Immature natural killer cell (primary cell): ENCODE data around the gene NUMB. TPM values are rescaled to one million over a fixed set of nuclear protein-coding genes. Genes with fewer than 3 reads are reported as not detected.
A peak's percentile ranks its signal among the peaks of the same experiment; 100 is the strongest.
"Not testable (repeated sequence)": the region's sequence is repeated elsewhere in the genome, so short reads cannot be mapped to it uniquely, and the experiment has no call there.

Experiments used
- DNase-seq, 3 donors: peaks; one replicate each; pipeline ENCODE4 v3.0.0; 2022; ENCODE audit warnings: mixed read lengths in 1 of 3
- H3K27ac Mint-ChIP-seq, 6 donors: one replicate each; pipeline ENCODE4 v1.8.0; 2020; ENCODE audit warnings: mixed read lengths in 6 of 6, mild to moderate bottlenecking in 5 of 6, inconsistent platforms in 4 of 6, moderate library complexity in 3 of 6
- H3K27me3 Mint-ChIP-seq, 3 donors: one replicate each; pipeline ENCODE4 v1.8.0; 2020 to 2021; ENCODE audit warnings: low read depth in 3 of 3, mild to moderate bottlenecking in 3 of 3, mixed read lengths in 3 of 3, moderate library complexity in 3 of 3, inconsistent platforms in 1 of 3
- H3K36me3 Mint-ChIP-seq, 3 donors: one replicate each; pipeline ENCODE4 v1.8.0; 2020; ENCODE audit warnings: mixed read lengths in 3 of 3, inconsistent platforms in 2 of 3, mild to moderate bottlenecking in 2 of 3
- H3K4me1 Mint-ChIP-seq, 2 donors: one replicate each; pipeline ENCODE4 v1.8.0; 2020; ENCODE audit warnings: inconsistent platforms in 2 of 2, mild to moderate bottlenecking in 2 of 2, mixed read lengths in 2 of 2, moderate library complexity in 1 of 2
- H3K4me3 Mint-ChIP-seq, 5 donors: one replicate each; pipeline ENCODE4 v1.8.0; 2020; ENCODE audit warnings: mild to moderate bottlenecking in 5 of 5, mixed read lengths in 5 of 5, inconsistent platforms in 3 of 5, moderate library complexity in 3 of 5
- H3K9me3 Mint-ChIP-seq, 6 donors: one replicate each; pipeline ENCODE4 v1.8.0; 2020; ENCODE audit warnings: mild to moderate bottlenecking in 6 of 6, mixed read lengths in 6 of 6, inconsistent platforms in 4 of 6, moderate library complexity in 3 of 6
- polyA plus RNA-seq, 3 donors: library from polyadenylated mRNA; unstranded; fragments of 300-500 nt; fragmentation: Illumina TruSeq; gene quantifications; one replicate each; pipeline ENCODE4 v1.2.3, GENCODE V29; 2021

Gene NUMB
- polyA plus RNA-seq, 3 donors from 2014 or later: 14.1 to 32.4 (median 17.7) TPM

DNA sequence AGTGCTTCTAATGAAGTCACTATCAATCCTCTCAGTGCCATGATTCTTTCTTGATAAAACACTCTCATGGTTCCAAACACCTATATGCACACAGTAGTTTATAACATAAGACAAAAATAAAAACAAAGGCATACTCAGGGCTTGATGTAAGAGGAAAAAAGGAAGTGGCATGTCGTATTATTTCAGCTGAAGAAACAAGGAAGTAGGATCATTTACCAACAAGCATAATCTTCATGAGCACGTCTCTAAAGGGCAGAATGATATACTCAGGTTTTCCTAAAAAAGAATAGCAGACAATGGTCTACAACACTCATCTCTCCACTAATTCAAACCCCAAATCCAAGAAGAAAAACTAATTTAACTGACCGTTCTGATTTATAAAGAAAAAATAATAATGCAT, 33.9 kb downstream of the NUMB start:
- Mint-ChIP-seq H3K27ac (peak overlapping the region in 3 of 6 donors; percentile 2 to 12 (median 7)), H3K4me1 (peaks cover 21 to 51% of the 10 kb centered on the region in 2 donors), H3K4me3 (no peak overlapping the region), H3K9me3 (no peaks in the 10 kb centered on the region), H3K36me3 (peaks cover 0 to 9% (median 3%) of the 10 kb centered on the region in 3 donors), H3K27me3 (peaks cover 0 to 1% (median 1%) of the 10 kb centered on the region in 3 donors)
- DNase-seq: no peak

DNA sequence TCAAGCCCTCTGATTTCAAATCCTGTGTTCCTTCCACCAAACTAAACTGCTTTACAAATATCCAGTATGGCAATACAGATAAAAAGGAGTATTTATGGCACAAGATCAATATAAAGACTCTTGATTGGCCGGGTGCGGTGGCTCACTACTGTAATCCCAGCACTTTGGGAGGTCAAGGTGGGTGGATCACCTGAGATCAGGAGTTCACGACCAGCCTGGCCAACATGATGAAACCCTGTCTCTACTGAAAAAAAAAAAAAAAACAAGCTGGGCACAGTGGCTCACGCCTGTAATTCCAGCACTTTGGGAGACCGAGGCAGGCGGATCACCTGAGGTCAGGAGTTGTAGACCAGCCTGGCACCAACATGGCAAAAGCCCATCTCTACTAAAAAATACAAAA, 35.3 kb downstream of the NUMB start:
- not testable (repeated sequence) for DNase-seq, H3K27me3 Mint-ChIP-seq, H3K4me3 Mint-ChIP-seq, H3K9me3 Mint-ChIP-seq, H3K36me3 Mint-ChIP-seq, H3K27ac Mint-ChIP-seq
- peaks cover 17 to 38% of the 10 kb centered on the region in 2 donors for H3K4me1 Mint-ChIP-seq

DNA sequence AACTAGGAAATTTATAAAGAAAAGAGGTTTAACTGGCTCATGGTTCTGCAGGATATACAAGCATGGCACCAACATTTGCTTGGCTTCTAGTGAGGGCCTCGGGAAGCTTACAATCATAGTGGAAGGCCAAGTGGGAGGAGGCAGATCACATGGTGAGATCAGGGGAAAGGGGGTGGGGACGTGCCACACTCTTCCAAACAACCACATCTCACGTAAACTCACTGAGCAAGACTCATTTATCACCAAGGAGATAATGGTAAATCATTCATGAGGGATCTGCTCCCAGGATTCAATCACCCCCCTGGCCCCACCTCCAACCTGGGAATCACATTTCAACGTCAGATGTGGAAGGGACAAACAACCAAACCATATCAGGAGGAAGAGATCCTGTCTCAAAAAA, 35.8 kb downstream of the NUMB start:
- H3K36me3 Mint-ChIP-seq: peaks cover 0 to 9% (median 3%) of the 10 kb centered on the region in 3 donors
- H3K9me3 Mint-ChIP-seq: no peaks in the 10 kb centered on the region
- peaks cover 16 to 32% of the 10 kb centered on the region in 2 donors for H3K4me1 Mint-ChIP-seq
- no peak overlapping the region for H3K4me3 Mint-ChIP-seq
- H3K27me3 Mint-ChIP-seq: peaks cover 0 to 1% (median 0%) of the 10 kb centered on the region in 3 donors
- H3K27ac Mint-ChIP-seq: no peak overlapping the region
- no peak for DNase-seq

GRCh38 chr14:73418227-73418626, 40.1 kb downstream of the NUMB start:
- Mint-ChIP-seq H3K36me3 (peaks cover 0 to 12% (median 3%) of the 10 kb centered on the region in 3 donors), H3K27me3 (peaks cover 0 to 1% (median 0%) of the 10 kb centered on the region in 3 donors), H3K27ac (no peak overlapping the region), H3K4me3 (no peak overlapping the region), H3K9me3 (no peaks in the 10 kb centered on the region), H3K4me1 (peaks cover 13 to 25% of the 10 kb centered on the region in 2 donors)
- no peak for DNase-seq

- not testable (repeated sequence) for H3K4me3 Mint-ChIP-seq, H3K27ac Mint-ChIP-seq, H3K9me3 Mint-ChIP-seq, H3K27me3 Mint-ChIP-seq, DNase-seq
- H3K36me3 Mint-ChIP-seq: peaks cover 4 to 15% (median 14%) of the 10 kb centered on the region in 3 donors
- H3K4me1 Mint-ChIP-seq: peaks cover 4 to 12% of the 10 kb centered on the region in 2 donors
Observed at GRCh38 chr14:73406248-73406647, 52.1 kb downstream of the NUMB start.

GRCh38 chr14:73403181-73403752, 55.1 kb downstream of the NUMB start:
- Mint-ChIP-seq H3K9me3 (no peaks in the 10 kb centered on the region), H3K27me3 (peaks cover 0 to 2% (median 0%) of the 10 kb centered on the region in 3 donors), H3K4me1 (peaks cover 6 to 19% of the 10 kb centered on the region in 2 donors), H3K36me3 (peaks cover 0 to 9% (median 8%) of the 10 kb centered on the region in 3 donors), H3K4me3 (no peak overlapping the region), H3K27ac (no peak overlapping the region)
- DNase-seq: no peak

DNA sequence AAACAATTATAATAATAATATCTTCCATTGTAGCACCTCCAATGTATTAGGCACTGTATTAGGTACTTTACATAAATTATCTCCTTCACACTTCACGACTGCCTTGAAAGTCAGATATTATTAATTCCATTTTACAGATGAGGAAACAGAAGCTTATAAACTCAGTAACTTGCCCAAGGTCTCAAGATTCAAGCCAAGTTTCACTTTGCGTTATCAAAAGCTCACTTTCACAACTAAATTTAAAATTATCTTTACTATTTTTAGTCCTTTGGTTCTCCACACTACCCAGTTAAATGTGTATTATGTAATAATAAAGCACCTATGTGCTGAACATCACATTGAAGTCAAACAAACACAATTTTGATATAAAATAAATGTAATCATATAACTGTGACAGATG, 55.8 kb downstream of the NUMB start:
- H3K27me3 Mint-ChIP-seq: peaks cover 0 to 1% (median 0%) of the 10 kb centered on the region in 3 donors
- peaks cover 6 to 19% of the 10 kb centered on the region in 2 donors for H3K4me1 Mint-ChIP-seq
- no peaks in the 10 kb centered on the region for H3K9me3 Mint-ChIP-seq
- H3K36me3 Mint-ChIP-seq: peaks cover 0 to 9% (median 7%) of the 10 kb centered on the region in 3 donors
- no peak for DNase-seq
- H3K27ac Mint-ChIP-seq: no peak overlapping the region
- H3K4me3 Mint-ChIP-seq: no peak overlapping the region

DNA sequence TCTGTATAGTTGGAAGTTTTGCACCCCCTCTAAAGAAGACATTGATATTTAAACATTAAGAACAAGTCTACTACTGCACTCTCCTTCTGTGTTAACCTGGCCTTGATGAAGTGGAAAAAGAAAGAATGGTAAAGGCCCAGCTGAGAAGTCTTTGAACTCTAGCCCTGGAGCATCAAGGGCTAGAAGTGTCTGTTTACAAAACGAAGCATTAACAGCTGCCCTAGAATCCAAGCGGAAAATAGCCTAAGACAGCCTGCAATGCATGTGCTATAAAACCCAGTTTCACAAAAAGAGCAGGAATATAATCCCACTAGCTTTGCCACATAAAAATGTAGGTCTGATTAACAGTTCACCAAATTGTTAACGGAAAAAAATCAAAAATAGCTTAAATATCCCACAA, 60.5 kb downstream of the NUMB start:
- Mint-ChIP-seq H3K36me3 (no peaks in the 10 kb centered on the region), H3K4me1 (peaks cover 8 to 19% of the 10 kb centered on the region in 2 donors), H3K4me3 (no peak overlapping the region), H3K9me3 (no peaks in the 10 kb centered on the region), H3K27me3 (peaks cover 0 to 4% (median 0%) of the 10 kb centered on the region in 3 donors), H3K27ac (no peak overlapping the region)
- DNase-seq: no peak

DNA sequence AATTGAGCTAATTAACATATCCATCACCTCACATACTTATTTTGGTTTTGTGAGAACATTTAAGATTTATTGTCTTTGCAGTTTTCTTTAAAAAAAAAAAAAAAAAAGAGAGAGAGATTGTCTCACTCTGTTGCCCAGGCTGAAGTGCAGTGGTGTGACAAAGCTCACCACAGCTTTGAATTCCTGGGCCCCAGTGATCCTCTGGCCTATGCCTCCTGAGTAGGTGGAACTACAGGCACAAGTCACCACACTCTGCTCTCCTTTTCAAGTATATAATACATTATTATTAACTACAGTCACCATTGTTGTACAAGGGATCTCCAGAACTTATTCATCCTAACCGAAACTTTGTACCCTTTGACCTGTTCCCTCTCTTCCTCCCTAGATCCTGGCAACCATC, 64.0 kb downstream of the NUMB start:
- DNase-seq: no peak
- Mint-ChIP-seq H3K27me3 (peaks cover 0 to 4% (median 0%) of the 10 kb centered on the region in 3 donors), H3K4me1 (peaks cover 13 to 14% of the 10 kb centered on the region in 2 donors), H3K27ac (no peak overlapping the region), H3K36me3 (peaks cover 0 to 4% (median 0%) of the 10 kb centered on the region in 3 donors), H3K9me3 (no peaks in the 10 kb centered on the region), H3K4me3 (no peak overlapping the region)

- H3K36me3 Mint-ChIP-seq: peaks cover 0 to 4% (median 0%) of the 10 kb centered on the region in 3 donors
- H3K27me3 Mint-ChIP-seq: peaks cover 0 to 4% (median 0%) of the 10 kb centered on the region in 3 donors
- H3K4me3 Mint-ChIP-seq: no peak overlapping the region
- H3K9me3 Mint-ChIP-seq: no peaks in the 10 kb centered on the region
- DNase-seq: no peak
- H3K4me1 Mint-ChIP-seq: peaks cover 13 to 14% of the 10 kb centered on the region in 2 donors
- H3K27ac Mint-ChIP-seq: no peak overlapping the region
Observed at GRCh38 chr14:73393375-73393774, 65.0 kb downstream of the NUMB start.

DNA sequence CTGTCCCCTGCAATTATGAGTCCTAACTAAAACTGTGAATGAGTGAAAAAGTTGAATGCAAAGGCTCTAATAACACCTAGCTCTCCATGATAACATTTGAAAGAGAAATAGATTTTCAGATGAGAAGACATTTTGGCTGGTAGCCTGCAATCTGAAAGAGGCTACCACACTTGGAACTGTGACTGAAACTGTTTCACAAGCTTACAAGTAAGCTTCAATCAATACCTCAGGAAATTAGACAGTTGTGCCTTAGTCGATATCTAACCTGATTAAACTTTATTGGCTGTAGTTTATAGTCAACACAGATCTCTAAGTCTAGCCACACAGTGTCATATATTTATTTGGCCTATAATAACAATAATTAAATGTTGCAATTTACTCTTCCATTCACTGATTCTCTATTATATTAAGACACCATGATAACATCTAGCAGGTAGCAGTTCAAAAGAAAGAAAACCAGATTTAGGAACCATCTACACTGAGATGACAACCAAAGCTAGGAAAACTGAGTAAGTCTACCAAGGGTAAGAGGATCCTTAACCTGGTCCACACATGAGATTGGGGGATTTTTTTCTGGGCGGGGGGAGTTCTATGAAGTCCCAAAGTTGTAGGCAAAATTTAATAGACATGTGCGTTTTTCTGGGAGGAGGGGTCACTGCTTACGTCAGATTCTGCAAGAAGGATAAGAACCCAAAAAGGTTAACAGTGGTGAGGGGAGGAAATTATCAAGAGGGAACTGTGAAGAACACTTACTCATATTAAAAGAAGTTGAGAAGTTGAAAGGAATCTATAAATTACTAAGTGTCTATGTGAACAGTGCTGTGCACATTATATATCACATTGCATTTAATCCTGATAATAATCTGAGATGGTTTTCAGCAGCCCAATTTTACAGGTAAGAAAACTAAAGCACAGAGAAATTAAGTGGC, 65.8 kb downstream of the NUMB start:
- DNase-seq: no peak
- Mint-ChIP-seq H3K27me3 (peaks cover 0 to 4% (median 0%) of the 10 kb centered on the region in 3 donors), H3K27ac (peak overlapping the region in 3 of 6 donors; percentile 32 to 36 (median 35)), H3K9me3 (no peaks in the 10 kb centered on the region), H3K4me3 (no peak overlapping the region), H3K36me3 (peaks cover 0 to 4% (median 0%) of the 10 kb centered on the region in 3 donors), H3K4me1 (peaks cover 13 to 14% of the 10 kb centered on the region in 2 donors)

DNA sequence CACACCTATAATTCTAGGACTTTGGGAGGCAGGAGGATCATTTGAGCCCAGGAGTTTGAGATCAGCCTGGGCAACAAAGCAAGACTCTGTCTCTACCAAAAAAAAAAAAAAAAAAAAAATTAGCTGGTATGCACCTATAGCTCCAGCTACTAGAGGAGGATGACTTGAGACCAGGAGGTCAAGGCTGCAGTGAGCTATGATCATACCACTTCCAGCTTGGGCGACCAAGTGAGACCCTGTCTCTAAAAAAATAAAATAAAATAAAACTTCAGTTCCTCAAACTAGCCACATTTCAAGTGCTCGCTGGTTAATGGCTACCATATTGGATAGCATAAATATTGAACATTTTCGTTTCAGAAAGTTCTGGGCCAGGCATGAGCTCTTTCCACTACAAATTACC, 70.5 kb downstream of the NUMB start:
- Mint-ChIP-seq H3K9me3 (peaks cover 3 to 13% (median 7%) of the 10 kb centered on the region in 6 donors), H3K36me3 (peaks cover 11 to 19% (median 16%) of the 10 kb centered on the region in 3 donors), H3K4me1 (peaks cover 8 to 11% of the 10 kb centered on the region in 2 donors)
- not testable (repeated sequence) for H3K27ac Mint-ChIP-seq, H3K4me3 Mint-ChIP-seq, DNase-seq, H3K27me3 Mint-ChIP-seq

- Mint-ChIP-seq H3K4me3 (no peak overlapping the region), H3K27ac (no peak overlapping the region), H3K36me3 (peaks cover 16 to 25% (median 22%) of the 10 kb centered on the region in 3 donors), H3K27me3 (peaks cover 0 to 1% (median 0%) of the 10 kb centered on the region in 3 donors), H3K4me1 (peaks cover 1 to 4% of the 10 kb centered on the region in 2 donors), H3K9me3 (peaks cover 6 to 18% (median 11%) of the 10 kb centered on the region in 6 donors)
- no peak for DNase-seq
Observed at GRCh38 chr14:73386342-73386741, 72.0 kb downstream of the NUMB start.

DNA sequence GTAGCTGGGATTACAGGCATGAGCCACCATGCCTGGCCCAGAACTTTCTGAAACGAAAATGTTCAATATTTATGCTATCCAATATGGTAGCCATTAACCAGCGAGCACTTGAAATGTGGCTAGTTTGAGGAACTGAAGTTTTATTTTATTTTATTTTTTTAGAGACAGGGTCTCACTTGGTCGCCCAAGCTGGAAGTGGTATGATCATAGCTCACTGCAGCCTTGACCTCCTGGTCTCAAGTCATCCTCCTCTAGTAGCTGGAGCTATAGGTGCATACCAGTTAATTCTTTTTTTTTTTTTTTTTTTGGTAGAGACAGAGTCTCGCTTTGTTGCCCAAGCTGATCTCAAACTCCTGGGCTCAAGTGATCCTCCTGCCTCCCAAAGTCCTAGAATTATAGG, 73.3 kb downstream of the NUMB start:
- H3K27me3 Mint-ChIP-seq, H3K4me1 Mint-ChIP-seq, H3K4me3 Mint-ChIP-seq, DNase-seq, H3K27ac Mint-ChIP-seq: not testable (repeated sequence)
- H3K36me3 Mint-ChIP-seq: peaks cover 16 to 25% (median 22%) of the 10 kb centered on the region in 3 donors
- H3K9me3 Mint-ChIP-seq: peaks cover 6 to 18% (median 11%) of the 10 kb centered on the region in 6 donors
